ENCODE results near the gene AGPAT2. TPM values are rescaled to one million over a fixed set of nuclear protein-coding genes. Genes with fewer than 3 reads are reported as not detected.

Gene AGPAT2
- polyA plus RNA-seq, 1 of the 3 experiments (the other 2 are of a cell fraction), result 46.8 TPM

- H3K4me1 ChIP-seq (ENCODE audit: control insufficient read depth in 1 of 2, insufficient read depth in 2 of 2, low read depth in 1 of 2, low read length in 1 of 2), result peaks cover 0 to 22% of the 10 kb centered on the region in 2 experiments; a peak in 1 of 4 replicates
- no peak overlapping the region for H3K4me3 ChIP-seq (ENCODE audit: low read depth in 2 of 2, low read length in 1 of 2)
- POLR2A ChIA-PET, result interaction anchor here (1.2 kb wide), 1 partner anchor 9 kb away, joined by 3 read pairs; no protein-coding TSS in a partner anchor
- H3K27ac ChIP-seq (ENCODE audit: low read depth in 2 of 2, low read length in 1 of 2), result no peak overlapping the region
- no peaks in the 10 kb centered on the region for H3K79me2 ChIP-seq (ENCODE audit: insufficient read depth)
- no peak overlapping the region for H3K9ac ChIP-seq
- H3K9me2 ChIP-seq, result no peaks in the 10 kb centered on the region
- WGBS (ENCODE audit: low lambda C conversion rate), result 81% methylated on average over 8 of the region's 11 CpGs
- H3K4me2 ChIP-seq, result no peak overlapping the region
- CTCF ChIA-PET, result interaction anchor here (1.2 to 6.5 kb wide), 4 partner anchors 9 to 190 kb away, joined by 4 to 44 read pairs (median 20); partner anchors contain the start of gene EGFL7
- H3K27me3 ChIP-seq (ENCODE audit: insufficient read depth), result no peaks in the 10 kb centered on the region
- 0 out of 2 replicates have a peak, but pooled peaks cover 7% of the 10 kb centered on the region for H4K20me1 ChIP-seq (ENCODE audit: insufficient read depth)
- H3K9me3 ChIP-seq, result no peaks in the 10 kb centered on the region
- H3F3A ChIP-seq (replicated peaks; ENCODE audit: insufficient read depth), result peaks cover 3% of the 10 kb centered on the region
- peaks cover 0 to 3% of the 10 kb centered on the region in 2 experiments for H3K36me3 ChIP-seq (replicated peaks in 1 of 2; ENCODE audit: control insufficient read depth in 1 of 2, insufficient read depth in 2 of 2, low read length in 1 of 2)
- DNase-seq, result no peak
- TF ChIP-seq EZH2phosphoT487 (IDR thresholded peaks at IDR 0.05; ENCODE audit: borderline replicate concordance, low read depth), result no peak
- TF ChIP-seq IRF3 (IDR thresholded peaks at IDR 0.05; ENCODE audit: low read depth, low read length), result no peak
- no peak for TF ChIP-seq TAF1 (IDR thresholded peaks at IDR 0.05; ENCODE audit: borderline replicate concordance, low read depth, low read length)
- H2AFZ ChIP-seq (ENCODE audit: low read depth), result no peak overlapping the region
These were observed 12.4 kb downstream of the AGPAT2 start for GRCh38 chr9:136674786-136675349.

GRCh38 chr9:136673975-136674785 lies 13.1 kb downstream of the AGPAT2 start:
- no peak overlapping the region for H3K4me3 ChIP-seq (ENCODE audit: low read depth in 2 of 2, low read length in 1 of 2)
- no peak overlapping the region for H3K4me2 ChIP-seq
- peaks cover 0 to 15% of the 10 kb centered on the region in 2 experiments; a peak in 1 of 4 replicates for H3K4me1 ChIP-seq (ENCODE audit: control insufficient read depth in 1 of 2, insufficient read depth in 2 of 2, low read depth in 1 of 2, low read length in 1 of 2)
- TF ChIP-seq NFIC (IDR thresholded peaks at IDR 0.05; ENCODE audit: borderline replicate concordance), result no peak
- no peak for TF ChIP-seq EP300 (IDR thresholded peaks at IDR 0.05; ENCODE audit: borderline replicate concordance in 1 of 2, low read depth in 1 of 2, low read length in 1 of 2)
- no peak for TF ChIP-seq YY1 (IDR thresholded peaks at IDR 0.05; ENCODE audit: low read depth)
- POLR2A ChIA-PET, result interaction anchor here (1.2 kb wide), 1 partner anchor 10 kb away, joined by 3 read pairs; no protein-coding TSS in a partner anchor
- peaks cover 0 to 3% of the 10 kb centered on the region in 2 experiments for H3K36me3 ChIP-seq (replicated peaks in 1 of 2; ENCODE audit: control insufficient read depth in 1 of 2, insufficient read depth in 2 of 2, low read length in 1 of 2)
- CTCF ChIA-PET, result interaction anchor here (3.1 to 6.5 kb wide), 3 partner anchors 9 to 53 kb away, joined by 35 to 90 read pairs (median 44); partner anchors contain the start of genes AGPAT2 and EGFL7
- H3K27ac ChIP-seq (ENCODE audit: low read depth in 2 of 2, low read length in 1 of 2), result no peak overlapping the region
- no peaks in the 10 kb centered on the region for H3K27me3 ChIP-seq (ENCODE audit: insufficient read depth)
- no peak for DNase-seq
- H3K79me2 ChIP-seq (ENCODE audit: insufficient read depth), result no peaks in the 10 kb centered on the region
- peaks cover 3% of the 10 kb centered on the region for H3F3A ChIP-seq (replicated peaks; ENCODE audit: insufficient read depth)
- H2AFZ ChIP-seq (ENCODE audit: low read depth), result no peak overlapping the region
- WGBS (ENCODE audit: low lambda C conversion rate), result 92% methylated on average over 21 of the region's 26 CpGs
- H4K20me1 ChIP-seq (ENCODE audit: insufficient read depth), result 0 out of 2 replicates have a peak, but pooled peaks cover 5% of the 10 kb centered on the region
- no peaks in the 10 kb centered on the region for H3K9me3 ChIP-seq
- H3K9ac ChIP-seq, result no peak overlapping the region
- no peaks in the 10 kb centered on the region for H3K9me2 ChIP-seq
